PFSK-1 (cell line): ENCODE data around the gene VPS13D.

ENCODE experiments used
- FOXP2 ChIP-seq: optimal IDR thresholded peaks from 2 replicates; pipeline ENCODE3; 2011; ENCODE audit warnings: borderline replicate concordance, control low read depth, inconsistent platforms; ENCODE audit not compliant: insufficient read depth; ENCODE audit errors: extremely low read length, extremely low read depth
- POLR2AphosphoS5 ChIP-seq: IDR thresholded peaks from 2 replicates; pipeline ENCODE4 v1.6.1; 2012; ENCODE audit warnings: low read depth, mild to moderate bottlenecking, control low read depth, low read length, moderate library complexity
- REST ChIP-seq, 2 experiments: IDR thresholded peaks; 2 replicates each; pipeline versions ENCODE4 v1.6.1 to v1.8.0; 2011 to 2012; ENCODE audit warnings: low read depth in 2 of 2, low read length in 2 of 2, control low read depth in 1 of 2, inconsistent platforms in 1 of 2, mild to moderate bottlenecking in 1 of 2, moderate library complexity in 1 of 2; ENCODE audit not compliant: insufficient read depth in 1 of 2
- SIN3A ChIP-seq: IDR thresholded peaks from 2 replicates; pipeline ENCODE4 v1.6.1; 2012; ENCODE audit warnings: mild to moderate bottlenecking, low read length, moderate library complexity, borderline replicate concordance; ENCODE audit not compliant: insufficient read depth
- TAF1 ChIP-seq: IDR thresholded peaks from 2 replicates; pipeline ENCODE4 v1.6.1; 2012; ENCODE audit warnings: low read length, control low read depth, borderline replicate concordance; ENCODE audit not compliant: insufficient read depth

Gene VPS13D

GRCh38 chr1:12475947-12476346 is 246.1 kb downstream of the VPS13D start:
- TF ChIP-seq SIN3A (no peak), REST (IDR thresholded peaks at IDR 0.05; ENCODE audit: insufficient read depth in 1 of 2, low read depth in 2 of 2, low read length in 2 of 2) (no peak)

- TF ChIP-seq REST (IDR thresholded peaks at IDR 0.05; ENCODE audit: insufficient read depth in 1 of 2, low read depth in 2 of 2, low read length in 2 of 2) (no peak), TAF1 (no peak), SIN3A (no peak), FOXP2 (no peak), POLR2AphosphoS5 (no peak)
Measured at GRCh38 chr1:12477314-12477713, 247.5 kb downstream of the VPS13D start.

GRCh38 chr1:12477936-12478611 is 248.2 kb downstream of the VPS13D start:
- TF ChIP-seq POLR2AphosphoS5 (peak; percentile 48; the same call in 1 of the 2 replicates), FOXP2 (no peak), SIN3A (peak; percentile 14; the same call in 1 of the 2 replicates)

GRCh38 chr1:12478612-12478985 is 248.8 kb downstream of the VPS13D start:
- TF ChIP-seq REST (IDR thresholded peaks at IDR 0.05; ENCODE audit: insufficient read depth in 1 of 2, low read depth in 2 of 2, low read length in 2 of 2) = no peak
- no peak for TF ChIP-seq SIN3A
- no peak for TF ChIP-seq FOXP2
- no peak for TF ChIP-seq TAF1
- TF ChIP-seq POLR2AphosphoS5 = no peak

- TF ChIP-seq TAF1 (no peak), SIN3A (no peak), REST (IDR thresholded peaks at IDR 0.05; ENCODE audit: insufficient read depth in 1 of 2, low read depth in 2 of 2, low read length in 2 of 2) (no peak), POLR2AphosphoS5 (no peak), FOXP2 (no peak)
Measured at GRCh38 chr1:12479311-12479710, 249.5 kb downstream of the VPS13D start.
